Fibroblast of skin of back (primary cell): ENCODE measurements around the gene PROZ.
"Not testable (repeated sequence)": the region's sequence is repeated elsewhere in the genome, so short reads cannot be mapped to it uniquely, and the experiment has no call there.

Source experiments
- DNase-seq: peaks from one replicate; pipeline ENCODE4 v3.0.0-alpha.2; 2013

Gene PROZ

GRCh38 chr13:113157206-113157928 lies 1.1 kb upstream of the PROZ start:
- DNase-seq, result no peak

- no peak for DNase-seq
Observed at GRCh38 chr13:113158946-113159345, 498 bp downstream of the PROZ start.

GRCh38 chr13:113159701-113160100 lies 1.3 kb downstream of the PROZ start:
- no peak for DNase-seq

- no peak for DNase-seq
Observed at GRCh38 chr13:113160983-113161382, 2.5 kb downstream of the PROZ start.

GRCh38 chr13:113161433-113161832 lies 3.0 kb downstream of the PROZ start:
- DNase-seq, result no peak

- DNase-seq, result not testable (repeated sequence)
Observed at GRCh38 chr13:113161975-113162374, 3.5 kb downstream of the PROZ start.

- DNase-seq, result no peak
Observed at GRCh38 chr13:113162783-113163685, 4.6 kb downstream of the PROZ start.

- no peak for DNase-seq
Observed at GRCh38 chr13:113164492-113164891, 6.0 kb downstream of the PROZ start.

- no peak for DNase-seq
Observed at GRCh38 chr13:113166266-113166665, 7.8 kb downstream of the PROZ start.

- DNase-seq, result no peak
Observed at GRCh38 chr13:113166681-113167080, 8.2 kb downstream of the PROZ start.

- no peak for DNase-seq
Observed at GRCh38 chr13:113167155-113167554, 8.7 kb downstream of the PROZ start.

- DNase-seq, result no peak
Observed at GRCh38 chr13:113167575-113167974, 9.1 kb downstream of the PROZ start.

- DNase-seq, result no peak
Observed at GRCh38 chr13:113168211-113168610, 9.8 kb downstream of the PROZ start.

- DNase-seq, result no peak
Observed at GRCh38 chr13:113169277-113170272, 11.1 kb downstream of the PROZ start.

GRCh38 chr13:113170511-113170910 lies 12.1 kb downstream of the PROZ start:
- DNase-seq, result no peak

- no peak for DNase-seq
Observed at GRCh38 chr13:113171250-113172125, 13.0 kb downstream of the PROZ start.

- DNase-seq, result no peak
Observed at GRCh38 chr13:113172419-113172926, 14.0 kb downstream of the PROZ start.

- DNase-seq, result no peak
Observed at GRCh38 chr13:113176280-113176679, 17.8 kb downstream of the PROZ start.

- no peak for DNase-seq
Observed at GRCh38 chr13:113176822-113177221, 18.4 kb downstream of the PROZ start.

- peak; percentile 98 for DNase-seq
Observed at GRCh38 chr13:113178070-113178895, 19.8 kb downstream of the PROZ start.

- DNase-seq, result no peak
Observed at GRCh38 chr13:113178896-113179167, 20.4 kb downstream of the PROZ start.
